GM18505 (cell line): Measurements from ENCODE around the gene AKAP12.

Experiments
- ATAC-seq: cut with Tn5 transposase; IDR thresholded peaks from one replicate; pipeline ENCODE4 v1.9.1; 2021; ENCODE audit not compliant: unreplicated experiment
- POLR2A ChIP-seq: IDR thresholded peaks from 4 replicates; pipeline ENCODE4 v1.6.1; 2011; ENCODE audit warnings: borderline replicate concordance; ENCODE audit not compliant: insufficient read depth, insufficient read length; ENCODE audit errors: extremely low read depth

AKAP12 gene

DNA sequence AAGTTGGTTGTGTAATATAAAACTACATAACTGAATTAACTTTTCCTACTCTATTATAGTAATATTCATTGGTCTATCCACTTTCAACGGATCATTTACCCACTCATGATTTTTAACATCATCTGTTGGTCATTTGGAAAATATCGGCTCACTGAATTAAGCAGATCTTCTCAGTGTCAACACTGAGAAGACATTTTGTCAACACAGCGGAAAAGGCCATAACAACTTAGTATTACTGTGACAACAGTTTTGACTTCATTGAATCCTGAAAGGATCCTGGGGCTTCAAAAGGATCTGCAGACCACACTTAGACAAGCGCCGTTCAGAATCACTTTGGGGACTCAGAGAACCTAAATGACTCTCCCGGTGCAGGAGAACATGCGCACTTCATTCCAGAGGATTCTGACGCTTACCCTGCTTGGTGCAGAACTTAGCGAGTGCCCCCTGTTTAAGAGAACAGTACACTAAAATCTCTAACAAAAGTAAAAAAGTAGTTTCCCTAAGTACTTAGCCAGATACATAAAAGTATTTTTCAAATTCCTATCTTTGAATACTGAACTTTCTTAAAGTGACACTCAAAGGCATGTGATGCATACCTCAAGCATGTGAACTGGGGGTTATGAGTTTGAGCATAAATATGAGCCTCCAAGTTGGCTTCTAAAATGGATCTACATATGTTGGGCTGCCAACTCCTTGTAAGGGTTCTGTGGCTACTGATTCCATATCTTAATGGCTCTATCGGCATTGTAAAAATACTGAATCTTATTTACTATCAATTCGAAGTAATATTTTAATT is 147.6 kb downstream of the AKAP12 start:
- TF ChIP-seq POLR2A = no peak
- ATAC-seq = no peak

DNA sequence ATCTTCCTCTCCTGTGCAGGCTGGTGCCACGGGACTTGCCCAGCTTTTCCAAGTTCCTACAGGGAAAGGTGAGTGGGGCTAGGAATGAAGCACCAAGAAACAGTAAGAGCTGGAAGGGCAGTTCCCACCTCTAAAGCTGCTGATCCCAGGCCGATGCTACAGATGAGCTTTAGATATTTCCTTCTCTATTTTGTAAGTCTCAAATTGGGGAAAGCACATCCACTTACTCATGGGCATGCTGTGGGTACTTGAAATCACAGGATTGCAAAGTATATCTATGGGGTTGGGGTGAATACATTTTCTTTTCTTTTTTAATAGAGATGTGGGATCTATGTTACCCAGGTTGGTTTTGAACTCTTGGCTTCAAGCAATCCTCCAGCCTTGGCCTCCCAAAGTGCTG is 148.5 kb downstream of the AKAP12 start:
- TF ChIP-seq POLR2A = no peak
- no peak for ATAC-seq

DNA sequence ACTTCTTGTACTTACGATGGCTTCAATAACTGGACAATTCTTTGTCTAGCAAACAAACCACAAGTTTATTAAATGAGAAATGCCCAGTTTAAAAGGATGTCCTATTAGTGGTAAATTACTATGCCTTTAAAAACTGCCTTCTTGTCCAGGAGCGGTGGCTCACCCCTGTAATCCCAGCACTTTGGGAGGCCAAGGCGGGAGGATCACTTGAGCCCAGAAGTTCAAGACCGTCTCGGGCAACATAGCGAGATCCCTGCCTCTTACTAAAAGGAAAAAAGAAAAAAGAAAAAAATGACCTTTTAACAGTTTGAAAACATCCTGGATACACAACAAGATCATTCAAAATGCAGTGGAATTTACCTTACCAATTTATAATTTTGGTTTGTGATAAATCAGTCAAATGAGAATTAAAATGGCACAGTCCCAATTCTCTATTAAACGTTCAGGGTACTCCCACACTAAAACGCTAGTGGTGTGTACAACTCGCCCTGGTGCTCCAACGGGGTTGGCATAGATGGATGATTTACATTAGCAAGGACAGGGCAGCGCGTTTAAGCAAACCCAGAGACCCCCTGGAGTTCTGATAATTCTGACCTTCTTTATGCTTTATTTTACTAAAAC is 149.3 kb downstream of the AKAP12 start:
- no peak for TF ChIP-seq POLR2A
- ATAC-seq = no peak

DNA sequence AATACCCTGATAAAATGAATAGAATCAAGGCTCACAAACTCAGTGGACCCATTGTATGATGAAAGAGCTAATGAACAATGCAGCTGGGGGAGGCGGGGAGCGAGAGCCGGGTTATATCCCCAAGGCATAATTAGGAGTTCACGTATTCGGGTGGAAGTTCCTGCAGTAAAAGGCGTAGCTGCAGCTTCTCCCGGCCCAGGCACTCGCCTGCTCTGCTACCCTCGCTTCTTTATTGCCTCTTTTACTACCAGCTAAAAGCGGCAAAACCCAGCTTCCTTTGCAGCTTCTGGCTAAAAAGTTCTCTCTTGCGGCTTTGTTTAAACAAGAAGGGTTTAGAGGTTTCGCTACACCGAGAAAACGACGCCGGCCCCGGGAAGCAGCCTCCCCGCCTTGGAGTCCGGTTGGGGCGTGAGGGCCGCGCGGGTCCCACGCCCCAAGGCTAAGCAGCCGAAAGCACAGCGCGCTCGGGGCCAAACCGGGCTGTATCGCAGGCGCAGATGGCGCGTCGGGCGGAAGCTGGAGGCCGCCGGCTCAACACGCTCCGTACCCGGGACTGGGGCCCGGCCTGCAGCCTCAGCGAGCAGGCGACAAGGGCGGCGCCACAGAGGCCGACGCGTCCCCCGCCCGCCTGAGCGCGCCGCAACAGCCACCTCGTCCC is 150.0 kb downstream of the AKAP12 start:
- ATAC-seq = peak; percentile 64
- TF ChIP-seq POLR2A = peak; percentile 85

GRCh38 chr6:151390276-151390850 is 150.6 kb downstream of the AKAP12 start:
- peak; percentile 57 for TF ChIP-seq POLR2A
- peak; percentile 76 for ATAC-seq

- TF ChIP-seq POLR2A = peak; percentile 73
- ATAC-seq = peak; percentile 12
Observed at GRCh38 chr6:151390851-151391470, 151.2 kb downstream of the AKAP12 start.

DNA sequence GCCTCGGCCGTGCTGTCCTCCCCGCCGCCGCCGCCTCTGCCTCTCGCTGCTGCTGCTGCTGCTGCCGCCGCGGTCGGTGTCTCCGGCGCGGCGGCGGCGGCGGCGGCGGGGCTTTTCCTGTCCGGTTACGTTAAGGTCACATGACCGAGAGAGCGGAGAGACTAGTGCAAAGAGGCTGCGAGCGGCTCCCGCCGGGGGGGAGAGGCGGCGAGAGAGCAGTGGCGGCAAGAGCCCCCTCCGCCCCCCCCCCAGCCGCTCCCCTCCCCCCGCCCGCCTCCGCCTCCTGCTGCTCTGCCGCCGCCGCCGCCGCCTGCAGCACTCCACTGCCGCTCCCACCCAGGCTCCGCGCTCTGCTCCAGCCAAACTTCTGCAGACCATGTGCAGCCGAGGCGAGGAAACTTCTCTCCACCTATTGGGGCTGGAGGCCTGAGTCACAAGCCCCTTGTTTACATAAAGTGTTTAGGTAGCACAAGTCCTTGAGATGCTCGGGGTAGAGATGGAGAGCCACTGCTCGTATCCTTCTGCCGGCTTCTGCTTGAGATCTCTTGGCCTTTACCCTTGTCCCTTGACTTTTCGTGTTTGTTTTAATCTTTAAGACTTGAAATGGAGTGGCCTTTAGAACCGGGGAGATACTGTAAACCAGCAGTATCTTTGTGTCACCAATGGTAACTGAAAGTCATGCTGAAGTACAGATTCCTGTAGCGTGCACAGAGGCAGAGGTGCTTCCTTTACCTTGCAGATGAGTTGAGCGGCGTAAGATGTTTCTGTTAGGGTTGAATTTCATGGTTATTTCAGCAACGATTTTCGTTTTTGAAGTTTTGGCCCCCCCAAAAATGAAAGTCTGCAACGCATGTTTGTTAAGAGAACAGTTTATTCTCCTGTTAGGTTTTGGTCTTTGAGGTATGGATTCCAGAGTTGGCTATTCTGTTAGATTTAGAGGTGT is 152.0 kb downstream of the AKAP12 start, which contains the start of gene ZBTB2:
Gene ZBTB2, minus strand, starts transcription at position 89 of the 943 bp plus-strand sequence. CDS start 17,922 bp downstream, outside the sequence.
- ATAC-seq = peak; percentile 10

DNA sequence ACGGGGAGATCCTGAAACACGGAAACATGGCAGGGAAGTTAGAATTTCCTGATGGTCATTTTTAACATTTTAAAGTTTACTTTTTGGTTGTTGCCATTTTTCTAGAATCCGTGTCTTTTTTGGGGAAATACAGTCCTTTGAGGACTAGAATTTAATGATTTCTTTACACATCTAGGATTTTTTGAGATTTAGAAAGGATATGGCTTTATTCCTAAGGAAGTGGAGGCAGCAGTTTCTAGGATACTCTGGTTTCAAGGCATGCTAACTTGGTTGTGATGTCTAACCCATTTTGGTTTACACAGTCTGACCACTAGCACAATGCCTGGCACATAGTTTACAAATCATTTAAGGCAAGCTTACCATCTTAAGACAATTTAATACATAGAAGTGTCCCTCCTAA is 152.7 kb downstream of the AKAP12 start:
- ATAC-seq = no peak
- no peak for TF ChIP-seq POLR2A

More for the DNA sequence above, 152.0 kb downstream of the AKAP12 start, which contains the start of gene ZBTB2:
- TF ChIP-seq POLR2A = peak; percentile 57

DNA sequence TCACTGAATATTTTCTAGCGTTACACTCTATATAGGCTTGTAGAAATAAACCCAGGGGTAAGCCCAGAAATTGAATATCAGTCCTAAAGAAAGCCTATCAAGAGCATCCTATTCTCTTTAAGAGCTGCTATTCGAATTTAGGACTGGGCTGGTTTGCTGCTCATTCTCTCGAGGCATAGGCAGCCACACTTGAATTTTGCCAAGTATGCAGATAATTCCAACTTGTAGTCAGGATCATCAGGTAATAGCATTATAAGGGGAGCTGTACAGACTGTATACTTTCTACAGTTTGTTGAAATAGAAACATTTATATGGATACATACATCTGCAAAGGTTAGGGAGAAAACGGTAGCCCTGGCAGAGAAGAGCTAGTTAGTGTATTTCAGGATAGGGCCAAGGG is 153.6 kb downstream of the AKAP12 start:
- TF ChIP-seq POLR2A = no peak
- no peak for ATAC-seq

- no peak for ATAC-seq
- TF ChIP-seq POLR2A = no peak
Observed at GRCh38 chr6:151399679-151400078, 159.9 kb downstream of the AKAP12 start.

DNA sequence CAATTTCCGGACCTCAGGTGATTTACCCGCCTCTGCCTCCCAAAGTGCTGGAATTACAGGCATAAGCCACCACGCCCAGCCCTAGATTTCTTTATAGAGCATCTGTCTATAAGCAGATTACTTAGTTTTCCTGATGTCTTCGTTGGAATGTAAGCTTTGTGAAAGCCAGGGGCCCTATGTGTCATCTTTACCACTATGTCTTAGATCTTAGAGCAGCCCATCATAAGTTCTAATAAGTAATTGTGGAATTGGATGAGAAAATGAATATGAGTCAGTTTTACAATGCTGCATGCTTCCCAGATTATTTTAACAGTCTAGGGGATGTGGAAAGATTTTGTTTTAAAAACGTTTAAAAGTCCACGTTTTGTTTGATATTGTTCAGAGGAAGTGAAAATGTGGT is 160.7 kb downstream of the AKAP12 start:
- ATAC-seq = no peak
- no peak for TF ChIP-seq POLR2A

- no peak for ATAC-seq
- TF ChIP-seq POLR2A = no peak
Observed at GRCh38 chr6:151402228-151402627, 162.5 kb downstream of the AKAP12 start.
